Measurements from ENCODE around the gene NOL4L.

NOL4L gene

GRCh38 chr20:32539817-32540675 lies 45.1 kb downstream of the NOL4L start:
- DNase-seq (ENCODE audit: low read depth), result no peak

DNA sequence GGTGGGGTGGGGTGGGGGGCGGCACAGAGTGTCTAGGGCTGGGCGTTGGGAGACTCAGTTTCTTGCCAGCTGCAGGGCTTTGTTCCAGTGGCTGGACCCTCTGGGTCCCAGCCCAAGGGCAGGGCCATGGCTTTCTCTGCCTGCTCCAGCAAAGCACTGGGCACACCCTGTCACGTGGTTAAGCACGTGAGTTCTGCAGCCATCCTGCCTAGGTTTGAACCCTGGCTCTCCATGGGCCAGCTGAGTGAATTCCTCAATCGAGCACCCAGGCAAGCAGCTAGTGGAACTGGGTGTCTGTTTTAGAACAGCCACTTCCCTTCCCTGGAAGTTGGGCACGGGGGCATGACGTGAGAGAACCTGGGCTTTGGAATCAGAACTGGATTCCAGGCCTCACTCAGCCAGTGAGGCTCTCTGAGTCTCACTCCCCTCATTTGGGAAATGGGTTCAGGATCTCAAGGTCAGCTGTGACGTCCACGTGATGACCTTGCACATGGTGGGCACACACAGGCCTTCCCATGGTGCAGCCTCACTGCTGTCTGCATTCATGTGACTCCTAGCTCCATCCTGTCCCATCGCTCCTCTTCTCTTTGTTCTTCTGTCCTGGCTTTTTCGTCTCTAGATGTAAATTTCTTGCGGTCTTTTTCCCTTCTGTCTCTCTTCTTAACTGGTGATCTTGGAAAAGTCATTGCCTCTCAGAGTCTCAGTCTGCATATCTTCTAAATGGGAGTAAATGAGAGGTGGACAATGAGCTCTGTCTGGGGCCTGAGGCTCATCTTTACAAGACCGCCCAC lies 45.9 kb downstream of the NOL4L start:
- DNase-seq (ENCODE audit: low read depth), result no peak

DNA sequence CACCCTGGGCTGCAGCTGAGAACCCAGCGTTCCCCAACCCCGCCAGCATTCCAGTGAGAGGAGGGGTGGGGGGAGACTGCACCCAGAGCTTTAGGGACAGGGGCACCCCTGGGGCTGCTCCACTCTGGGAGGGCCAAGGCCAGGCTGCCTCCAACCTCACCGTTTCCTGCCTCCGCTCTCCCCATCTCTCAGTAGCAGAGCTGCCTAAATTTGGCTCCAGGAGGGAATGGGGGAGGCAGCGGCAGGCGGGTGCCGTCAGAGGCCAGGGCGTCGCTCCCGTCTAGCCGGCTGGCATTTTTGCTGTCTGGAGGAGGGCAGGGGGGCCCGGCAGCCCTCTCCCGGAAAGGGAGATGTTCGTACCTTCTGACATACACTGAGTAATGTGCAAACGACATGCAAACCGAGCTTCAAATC lies 46.6 kb downstream of the NOL4L start:
- no peak for DNase-seq (ENCODE audit: low read depth)

GRCh38 chr20:32537657-32538525 lies 47.2 kb downstream of the NOL4L start:
- no peak for DNase-seq (ENCODE audit: low read depth)

DNA sequence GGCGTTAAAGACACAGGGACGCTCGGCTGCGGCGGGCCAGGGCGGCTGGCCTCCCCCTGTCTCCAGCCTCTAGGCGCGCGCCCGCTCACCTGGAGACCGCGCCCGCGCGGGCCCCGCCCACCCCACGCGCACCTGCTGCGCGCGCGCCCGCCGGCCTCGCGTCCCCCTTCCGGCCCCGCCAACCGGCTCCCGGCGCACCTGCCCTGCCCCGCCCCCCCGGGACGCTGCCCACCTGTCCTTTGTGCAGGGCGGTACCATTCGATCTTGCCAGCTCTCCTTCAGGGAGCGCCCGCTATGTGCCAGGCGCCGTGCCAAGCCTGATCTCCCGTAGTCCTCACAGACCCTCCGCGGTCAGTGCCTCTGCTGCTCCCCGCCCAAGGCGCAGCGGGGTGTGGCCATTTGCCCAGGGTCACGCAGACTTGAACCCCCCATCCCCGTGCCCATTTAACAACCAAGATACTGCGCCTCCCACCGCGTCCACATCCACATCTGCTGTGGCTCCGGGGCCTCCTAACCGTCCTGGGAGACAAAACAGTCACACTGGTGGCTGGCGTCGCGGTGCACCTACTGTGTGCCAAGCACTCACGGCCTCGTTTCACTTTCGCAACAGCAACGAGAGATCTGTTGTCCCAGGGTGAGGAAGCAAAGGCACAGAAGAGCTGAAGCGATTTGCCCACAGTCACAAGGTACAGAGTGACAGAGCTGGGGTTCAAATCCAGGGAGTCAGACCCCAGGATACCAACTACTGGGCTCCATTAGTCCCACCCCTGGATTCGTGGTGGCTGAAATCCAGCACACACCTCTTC lies 48.1 kb downstream of the NOL4L start:
- DNase-seq (ENCODE audit: low read depth), result no peak

- no peak for DNase-seq (ENCODE audit: low read depth)
These were observed 48.9 kb downstream of the NOL4L start for GRCh38 chr20:32535953-32536823.

DNA sequence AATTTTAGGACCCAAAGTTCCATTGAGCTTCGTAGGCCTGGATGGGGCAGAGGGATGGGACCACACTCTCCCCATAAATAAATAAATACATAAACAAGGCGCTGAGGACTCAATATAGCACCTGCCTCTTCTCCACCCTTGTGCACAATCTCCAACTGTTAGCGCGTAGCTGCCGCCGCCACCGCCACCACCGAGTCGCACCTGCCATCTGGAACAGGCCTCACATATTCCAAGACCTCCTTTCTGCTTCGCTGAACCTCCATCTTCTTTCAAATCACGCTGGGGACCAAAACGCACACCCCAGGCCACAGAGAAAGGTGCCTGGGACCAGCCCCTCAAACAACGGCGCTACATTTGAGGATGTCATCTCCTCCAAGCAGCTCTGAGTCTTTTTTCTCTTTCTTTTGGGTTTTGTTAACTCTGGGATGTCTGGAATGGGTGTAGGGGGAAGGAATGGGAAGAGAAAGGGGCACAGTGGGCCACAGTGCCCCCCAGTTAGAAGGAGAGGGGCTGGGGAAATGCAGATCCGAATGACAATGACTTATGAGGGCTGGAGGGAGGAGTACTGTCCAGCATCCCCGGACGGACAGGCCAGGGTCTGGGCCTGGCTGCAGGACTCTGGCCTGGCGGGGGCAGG lies 49.7 kb downstream of the NOL4L start:
- DNase-seq (ENCODE audit: low read depth), result no peak

DNA sequence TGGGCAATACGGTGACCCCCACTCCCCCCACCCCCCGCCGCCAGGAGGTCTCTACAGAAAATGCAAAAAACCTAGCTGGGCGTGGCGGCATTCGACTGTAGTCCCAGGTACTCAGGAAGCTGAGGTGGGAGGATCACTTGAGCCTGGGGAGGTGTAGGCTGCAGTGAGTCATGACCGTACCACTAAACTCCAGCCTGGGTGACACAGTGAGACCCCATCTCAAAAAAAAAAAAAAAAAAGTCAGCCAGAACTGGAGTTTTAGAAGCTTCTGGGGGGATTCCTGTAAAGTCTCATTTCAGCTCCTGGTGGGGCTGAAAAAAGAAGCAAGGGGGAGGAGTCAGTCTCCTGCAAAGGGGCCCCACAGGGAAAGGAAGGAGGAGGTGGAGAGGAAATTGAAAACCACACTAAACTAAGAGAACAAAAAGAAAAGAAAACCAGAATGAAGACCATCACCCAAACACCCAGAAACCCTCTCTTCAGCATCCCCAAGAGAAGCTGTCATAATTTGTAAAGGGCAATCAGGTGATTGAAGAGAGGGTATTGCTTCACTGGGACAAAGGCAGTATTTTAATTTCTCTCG lies 50.4 kb downstream of the NOL4L start:
- DNase-seq (ENCODE audit: low read depth), result no peak

GRCh38 chr20:32533732-32534131 lies 51.4 kb downstream of the NOL4L start:
- DNase-seq (ENCODE audit: low read depth), result no peak

- no peak for DNase-seq (ENCODE audit: low read depth)
These were observed 52.9 kb downstream of the NOL4L start for GRCh38 chr20:32532246-32532645.

- no peak for DNase-seq (ENCODE audit: low read depth)
These were observed 56.0 kb downstream of the NOL4L start for GRCh38 chr20:32528905-32529670.

DNA sequence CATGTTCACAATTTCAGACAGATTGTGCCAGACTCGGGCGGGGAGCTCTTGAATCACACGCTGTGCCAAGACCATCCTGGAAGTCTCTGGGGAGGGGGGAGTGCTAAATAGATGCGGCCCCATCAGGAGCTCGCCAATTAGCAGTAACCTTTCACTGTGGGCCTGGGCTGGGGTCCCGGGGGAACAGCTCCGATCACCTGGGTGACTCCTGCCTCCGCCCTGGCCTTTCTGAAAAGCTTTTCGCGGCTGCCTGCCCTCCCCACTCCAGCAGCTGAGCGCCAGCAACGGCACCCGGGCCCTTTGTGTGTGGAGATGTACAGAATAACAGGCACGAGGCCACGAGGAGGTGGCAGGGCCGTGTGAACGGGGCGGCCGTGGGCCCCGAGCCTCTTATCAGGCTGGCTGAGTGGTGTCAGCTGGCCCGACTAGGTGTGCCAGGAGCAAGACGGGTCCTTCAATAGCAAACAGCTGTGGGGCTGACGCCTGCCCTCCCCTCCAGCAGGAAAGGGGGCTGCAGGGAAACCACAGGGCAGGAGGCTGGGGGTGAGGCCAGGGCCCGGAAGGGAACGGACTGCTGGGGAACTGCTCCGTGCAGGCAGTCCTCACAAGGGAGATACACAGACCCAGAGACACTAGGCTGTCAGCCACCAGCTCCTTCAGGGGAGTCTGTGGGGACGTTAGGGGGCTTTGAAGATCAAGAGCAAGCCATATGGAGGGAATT lies 56.8 kb downstream of the NOL4L start:
- DNase-seq (ENCODE audit: low read depth), result no peak

- DNase-seq (ENCODE audit: low read depth), result no peak
These were observed 57.6 kb downstream of the NOL4L start for GRCh38 chr20:32527447-32528055.

DNA sequence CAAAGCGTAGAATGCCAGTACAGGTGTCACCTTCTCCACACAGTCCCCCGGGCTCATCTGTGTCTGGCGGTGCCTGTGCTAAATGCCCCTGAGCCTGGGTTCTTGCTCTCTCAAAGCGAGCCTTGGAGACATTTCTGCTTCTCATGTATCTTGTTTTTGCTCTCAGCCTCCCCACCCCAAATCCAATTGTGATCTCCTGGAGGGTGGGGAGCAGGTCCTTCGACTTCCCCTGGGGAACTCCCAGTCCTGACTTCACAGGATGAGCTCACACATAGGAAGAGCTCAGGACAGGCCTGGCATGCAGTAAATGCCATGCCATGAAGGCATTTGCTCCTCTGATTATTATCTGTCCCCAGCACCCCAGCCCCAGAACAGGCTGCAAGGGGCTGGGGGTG lies 58.1 kb downstream of the NOL4L start:
- DNase-seq (ENCODE audit: low read depth), result no peak

- DNase-seq (ENCODE audit: low read depth), result no peak
These were observed 58.6 kb downstream of the NOL4L start for GRCh38 chr20:32526541-32526940.

DNA sequence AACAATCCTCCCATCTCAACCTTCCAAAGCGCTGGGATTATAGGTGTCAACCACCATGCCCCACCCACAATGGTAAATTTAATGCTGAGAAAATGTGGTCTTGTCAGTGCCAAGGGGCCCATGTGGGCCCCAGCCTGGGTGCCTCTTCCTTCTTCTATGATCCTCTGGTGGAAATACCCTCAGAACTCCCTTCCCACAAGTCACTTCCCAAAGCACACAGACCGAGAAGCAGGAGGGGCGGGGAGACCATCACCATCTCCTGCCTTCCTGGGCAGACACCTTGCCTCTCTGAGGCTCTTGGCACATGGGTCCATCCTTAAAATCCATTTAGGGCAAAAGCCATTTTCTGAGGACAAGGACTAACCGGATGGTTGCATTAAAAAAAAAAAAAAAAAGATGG lies 59.0 kb downstream of the NOL4L start:
- no peak for DNase-seq (ENCODE audit: low read depth)

DNA sequence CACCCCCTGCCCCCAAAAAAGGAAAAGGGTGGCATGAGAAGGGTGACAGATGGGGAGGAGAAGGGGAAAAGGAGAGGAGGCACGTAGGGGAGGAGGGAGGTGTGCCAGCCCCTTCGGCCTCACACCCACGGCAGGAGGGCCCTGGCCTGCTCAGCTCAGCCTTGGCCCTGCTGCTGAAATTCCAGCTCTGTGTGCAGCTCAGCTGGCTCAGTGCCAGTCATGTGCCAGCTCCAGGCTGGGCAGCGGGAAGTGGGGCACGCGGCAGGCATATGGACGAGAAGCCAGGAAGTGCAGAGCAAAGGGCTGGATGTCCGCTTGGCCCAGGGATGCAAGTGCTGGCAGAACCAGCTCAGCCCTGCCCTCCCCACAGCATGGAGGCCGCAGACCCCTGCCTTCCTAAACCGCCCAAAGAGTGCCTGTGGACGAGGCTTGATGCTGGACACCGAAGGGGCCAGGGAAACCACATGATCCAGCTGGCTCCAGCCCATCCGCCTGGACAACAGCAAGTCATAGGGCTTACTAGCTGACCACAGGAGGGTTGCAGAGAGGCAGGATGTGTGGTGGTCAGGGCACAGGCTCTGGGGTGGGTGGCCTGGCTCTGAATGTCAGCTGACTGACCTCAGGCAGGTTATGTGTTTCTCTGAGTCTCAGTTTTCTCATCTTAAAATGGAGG lies 60.2 kb downstream of the NOL4L start:
- no peak for DNase-seq (ENCODE audit: low read depth)
